ENCODE results near the gene MUL1.

Gene MUL1

GRCh38 chr1:20483833-20484518, 24.0 kb downstream of the MUL1 start:
- Mint-ChIP-seq H3K9me3 (no peaks in the 10 kb centered on the region), H3K27ac (no peak overlapping the region)

GRCh38 chr1:20483098-20483832, 24.7 kb downstream of the MUL1 start:
- H3K9me3 Mint-ChIP-seq = no peaks in the 10 kb centered on the region
- peaks cover 4% of the 10 kb centered on the region for H3K36me3 Mint-ChIP-seq (ENCODE audit: low read depth)
- H3K4me1 Mint-ChIP-seq (ENCODE audit: low read depth) = peaks cover 10% of the 10 kb centered on the region
- H3K4me3 Mint-ChIP-seq = peak overlapping the region; percentile 44
- H3K27ac Mint-ChIP-seq = no peak overlapping the region
- peaks cover 78% of the 10 kb centered on the region for H3K27me3 Mint-ChIP-seq

More at GRCh38 chr1:20483833-20484518, 24.0 kb downstream of the MUL1 start:
- H3K4me3 Mint-ChIP-seq = peak overlapping the region; percentile 69
- H3K27me3 Mint-ChIP-seq = peaks cover 78% of the 10 kb centered on the region
- peaks cover 4% of the 10 kb centered on the region for H3K36me3 Mint-ChIP-seq (ENCODE audit: low read depth)
- peaks cover 10% of the 10 kb centered on the region for H3K4me1 Mint-ChIP-seq (ENCODE audit: low read depth)

- H3K27me3 Mint-ChIP-seq = peaks cover 77% of the 10 kb centered on the region
- peaks cover 10% of the 10 kb centered on the region for H3K4me1 Mint-ChIP-seq (ENCODE audit: low read depth)
- peaks cover 4% of the 10 kb centered on the region for H3K36me3 Mint-ChIP-seq (ENCODE audit: low read depth)
- no peak overlapping the region for H3K4me3 Mint-ChIP-seq
- no peaks in the 10 kb centered on the region for H3K9me3 Mint-ChIP-seq
- no peak overlapping the region for H3K27ac Mint-ChIP-seq
Observed at GRCh38 chr1:20481643-20482498, 26.1 kb downstream of the MUL1 start.

- H3K27ac Mint-ChIP-seq = no peak overlapping the region
- peaks cover 4% of the 10 kb centered on the region for H3K36me3 Mint-ChIP-seq (ENCODE audit: low read depth)
- no peak overlapping the region for H3K4me3 Mint-ChIP-seq
- H3K27me3 Mint-ChIP-seq = peaks cover 82% of the 10 kb centered on the region
- peaks cover 10% of the 10 kb centered on the region for H3K4me1 Mint-ChIP-seq (ENCODE audit: low read depth)
- H3K9me3 Mint-ChIP-seq = no peaks in the 10 kb centered on the region
Observed at GRCh38 chr1:20480951-20481617, 26.9 kb downstream of the MUL1 start.

- no peaks in the 10 kb centered on the region for H3K9me3 Mint-ChIP-seq
- H3K4me1 Mint-ChIP-seq (ENCODE audit: low read depth) = peaks cover 10% of the 10 kb centered on the region
- H3K27ac Mint-ChIP-seq = no peak overlapping the region
- H3K4me3 Mint-ChIP-seq = no peak overlapping the region
- H3K36me3 Mint-ChIP-seq (ENCODE audit: low read depth) = peaks cover 4% of the 10 kb centered on the region
- H3K27me3 Mint-ChIP-seq = peaks cover 86% of the 10 kb centered on the region
Observed at GRCh38 chr1:20480243-20480944, 27.6 kb downstream of the MUL1 start.

- Mint-ChIP-seq H3K4me3 (no peak overlapping the region), H3K27ac (no peak overlapping the region), H3K9me3 (no peaks in the 10 kb centered on the region), H3K4me1 (ENCODE audit: low read depth) (peaks cover 10% of the 10 kb centered on the region), H3K27me3 (peaks cover 92% of the 10 kb centered on the region), H3K36me3 (ENCODE audit: low read depth) (peaks cover 4% of the 10 kb centered on the region)
Observed at GRCh38 chr1:20479840-20480239, 28.1 kb downstream of the MUL1 start.

- no peaks in the 10 kb centered on the region for H3K36me3 Mint-ChIP-seq (ENCODE audit: low read depth)
- H3K9me3 Mint-ChIP-seq = no peaks in the 10 kb centered on the region
- H3K4me3 Mint-ChIP-seq = no peak overlapping the region
- no peak overlapping the region for H3K27ac Mint-ChIP-seq
- peaks cover 92% of the 10 kb centered on the region for H3K27me3 Mint-ChIP-seq
- H3K4me1 Mint-ChIP-seq (ENCODE audit: low read depth) = no peaks in the 10 kb centered on the region
Observed at GRCh38 chr1:20478057-20478635, 29.8 kb downstream of the MUL1 start.

- Mint-ChIP-seq H3K4me1 (ENCODE audit: low read depth) (no peaks in the 10 kb centered on the region), H3K27me3 (peaks cover 88% of the 10 kb centered on the region), H3K36me3 (ENCODE audit: low read depth) (no peaks in the 10 kb centered on the region), H3K27ac (no peak overlapping the region), H3K4me3 (no peak overlapping the region), H3K9me3 (no peaks in the 10 kb centered on the region)
Observed at GRCh38 chr1:20477348-20478056, 30.4 kb downstream of the MUL1 start.

GRCh38 chr1:20476265-20477038, 31.5 kb downstream of the MUL1 start:
- Mint-ChIP-seq H3K4me1 (ENCODE audit: low read depth) (no peaks in the 10 kb centered on the region), H3K36me3 (ENCODE audit: low read depth) (no peaks in the 10 kb centered on the region), H3K27me3 (peaks cover 86% of the 10 kb centered on the region), H3K9me3 (no peaks in the 10 kb centered on the region), H3K4me3 (no peak overlapping the region), H3K27ac (no peak overlapping the region)

- no peak overlapping the region for H3K4me3 Mint-ChIP-seq
- H3K4me1 Mint-ChIP-seq (ENCODE audit: low read depth) = no peaks in the 10 kb centered on the region
- no peaks in the 10 kb centered on the region for H3K36me3 Mint-ChIP-seq (ENCODE audit: low read depth)
- no peak overlapping the region for H3K27ac Mint-ChIP-seq
- no peaks in the 10 kb centered on the region for H3K9me3 Mint-ChIP-seq
- peaks cover 79% of the 10 kb centered on the region for H3K27me3 Mint-ChIP-seq
Observed at GRCh38 chr1:20474996-20475395, 33.0 kb downstream of the MUL1 start.

- no peak overlapping the region for H3K4me3 Mint-ChIP-seq
- peaks cover 77% of the 10 kb centered on the region for H3K27me3 Mint-ChIP-seq
- H3K27ac Mint-ChIP-seq = no peak overlapping the region
- no peaks in the 10 kb centered on the region for H3K36me3 Mint-ChIP-seq (ENCODE audit: low read depth)
- no peaks in the 10 kb centered on the region for H3K4me1 Mint-ChIP-seq (ENCODE audit: low read depth)
- H3K9me3 Mint-ChIP-seq = no peaks in the 10 kb centered on the region
Observed at GRCh38 chr1:20474333-20474975, 33.5 kb downstream of the MUL1 start.

GRCh38 chr1:20473894-20474293, 34.1 kb downstream of the MUL1 start:
- H3K9me3 Mint-ChIP-seq = no peaks in the 10 kb centered on the region
- no peaks in the 10 kb centered on the region for H3K4me1 Mint-ChIP-seq (ENCODE audit: low read depth)
- no peak overlapping the region for H3K27ac Mint-ChIP-seq
- no peaks in the 10 kb centered on the region for H3K36me3 Mint-ChIP-seq (ENCODE audit: low read depth)
- peaks cover 76% of the 10 kb centered on the region for H3K27me3 Mint-ChIP-seq
- H3K4me3 Mint-ChIP-seq = no peak overlapping the region

Data from stimulated activated naive CD8-positive, alpha-beta T cell treated with anti-CD3 and anti-CD28 coated beads, Interleukin-15, Interleukin-2, amounts not matched to agents 100 ng/mL and 50 ng/mL, for 24 hours (primary cell).